Measurements from ENCODE around the gene ELMO1. TPM values are rescaled to one million over a fixed set of nuclear protein-coding genes. Genes with fewer than 3 reads are reported as not detected.

ELMO1 gene
- total RNA-seq, 1 experiment from 2014 or later = 1.1 TPM

GRCh38 chr7:37351716-37352115 lies 96.9 kb downstream of the ELMO1 start:
- POLR2A ChIA-PET = no interaction called here

More at GRCh38 chr7:37351716-37352115, 96.9 kb downstream of the ELMO1 start:
- Histone ChIP-seq H3K9ac (ENCODE audit: low read length) (no peak overlapping the region), H2AFZ (ENCODE audit: low read depth, low read length, poor library complexity, severe bottlenecking) (no peak overlapping the region), H3K9me3 (ENCODE audit: control insufficient read depth in 1 of 2, insufficient read depth in 1 of 2, low read depth in 1 of 2, low read length in 2 of 2) (no peaks in the 10 kb centered on the region), H3K79me2 (ENCODE audit: insufficient read depth, low read length) (no peaks in the 10 kb centered on the region), H3K4me2 (ENCODE audit: low read length) (no peak overlapping the region), H3K36me3 (ENCODE audit: control insufficient read depth in 1 of 2, insufficient read depth in 2 of 2, low read length in 2 of 2) (no peaks in the 10 kb centered on the region), H4K20me1 (ENCODE audit: insufficient read depth) (no peaks in the 10 kb centered on the region), H3K9me2 (ENCODE audit: insufficient read depth) (no peaks in the 10 kb centered on the region), H3K4me1 (ENCODE audit: control insufficient read depth in 1 of 2, insufficient read depth in 2 of 2, low read length in 2 of 2) (no peaks in the 10 kb centered on the region), H3K27ac (ENCODE audit: low read depth, low read length) (no peak overlapping the region), H3K4me3 (replicated peaks in 1 of 2; ENCODE audit: low read depth in 1 of 2, low read length in 2 of 2) (no peak overlapping the region), H3K27me3 (ENCODE audit: insufficient read depth, low read length) (peaks cover 12% of the 10 kb centered on the region)
- ChIA-PET RAD21 (ENCODE audit: low non-redundant PET in 1 of 2, low total read pairs in 2 of 2, uncharacterized antibody in 2 of 2, unreplicated experiment in 2 of 2) (no interaction called here), CTCF (interaction anchor here (0.9 to 2.9 kb wide), 2 partner anchors 117 to 118 kb away, joined by 3 to 22 read pairs; no protein-coding TSS in a partner anchor)
- no peak for DNase-seq (ENCODE audit: low read depth, low spot score)
- no peak for TF ChIP-seq CEBPB (IDR thresholded peaks at IDR 0.05; ENCODE audit: low read depth)
- TF ChIP-seq ZNF274 (IDR thresholded peaks at IDR 0.05; ENCODE audit: low read depth, low read length) = no peak
- TF ChIP-seq SIN3A (IDR thresholded peaks at IDR 0.05; ENCODE audit: low read depth) = no peak
- TF ChIP-seq FOSL1 (IDR thresholded peaks at IDR 0.05; ENCODE audit: low read depth) = no peak
- no peak for TF ChIP-seq ELF1 (IDR thresholded peaks at IDR 0.05; ENCODE audit: borderline replicate concordance, low read depth)
- TF ChIP-seq SP1 (IDR thresholded peaks at IDR 0.05; ENCODE audit: low read depth) = no peak
- TF ChIP-seq TCF7L2 (IDR thresholded peaks at IDR 0.05; ENCODE audit: borderline replicate concordance, extremely low read depth, insufficient read depth, insufficient read length) = no peak
- TF ChIP-seq MAX (IDR thresholded peaks at IDR 0.05) = no peak
- no peak for TF ChIP-seq ATF3 (IDR thresholded peaks at IDR 0.05)
- no peak for TF ChIP-seq EZH2 (IDR thresholded peaks at IDR 0.05)
- TF ChIP-seq REST (IDR thresholded peaks at IDR 0.05; ENCODE audit: low read depth) = no peak
- TF ChIP-seq ZBTB33 (IDR thresholded peaks at IDR 0.05; ENCODE audit: extremely low read depth, insufficient replicate concordance, low read length) = no peak
- TF ChIP-seq YY1 (IDR thresholded peaks at IDR 0.05; ENCODE audit: extremely low read depth, insufficient replicate concordance, low read depth, low read length) = no peak
- TF ChIP-seq CTCF (IDR thresholded peaks at IDR 0.05 in 2 of 3, conservative IDR thresholded peaks at IDR 0.05 in 1 of 3; ENCODE audit: borderline replicate concordance in 1 of 3, insufficient read depth in 1 of 3, low read depth in 2 of 3, low read length in 2 of 3) = no peak
- no peak for TF ChIP-seq CBX3 (IDR thresholded peaks at IDR 0.05; ENCODE audit: low read depth)
- TF ChIP-seq JUND (IDR thresholded peaks at IDR 0.05) = no peak
- TF ChIP-seq EZH2phosphoT487 (IDR thresholded peaks at IDR 0.05; ENCODE audit: borderline replicate concordance) = no peak
- TF ChIP-seq ZFX (IDR thresholded peaks at IDR 0.05) = no peak
- intact Hi-C loops (cut with micrococcal nuclease) = loop anchor here (2.0 kb wide), 1 partner anchor 141 kb away; no protein-coding TSS in a partner anchor
- ATAC-seq = no peak
- no TSS peak for BruUV-seq (replicated peaks)
